HFF-Myc (cell line): ENCODE data around the gene TENM4.

Source experiments
- DNase-seq: peaks from one replicate; pipeline ENCODE4 v3.0.0-alpha.2; 2011; ENCODE audit warnings: low read depth; ENCODE audit errors: extremely low read depth
- H3K4me3 ChIP-seq: replicated peaks from 2 replicates; pipeline ENCODE4 v1.5.1; 2011; ENCODE audit warnings: low read depth, mild to moderate bottlenecking, control low read depth, low read length
- TF ChIP-seq, protein P1 (sequence below): IDR thresholded peaks from 2 replicates; pipeline ENCODE4 v1.5.1; 2012; ENCODE audit warnings: mild to moderate bottlenecking, low read depth, low read length, control low read depth; ENCODE audit errors: missing control alignments

Gene TENM4

DNA sequence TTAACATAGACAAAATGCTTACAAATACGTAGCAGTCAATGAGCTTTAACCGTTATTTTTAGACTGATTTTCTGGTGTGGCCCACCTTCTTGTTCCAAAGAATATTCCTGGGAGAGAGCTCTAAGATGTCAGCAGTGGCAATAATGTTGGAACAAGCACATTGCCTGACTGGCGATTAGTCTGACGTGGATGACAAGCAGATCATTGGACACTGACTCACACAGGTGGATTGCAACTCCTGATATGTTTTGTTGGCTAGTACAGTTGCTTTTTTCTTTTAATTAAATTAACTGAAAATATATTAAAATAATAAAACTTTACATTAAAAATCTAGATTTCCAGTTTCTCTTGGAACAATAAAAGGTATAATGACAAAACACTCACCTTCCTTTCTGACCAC is 78.0 kb downstream of the TENM4 start:
- no peak for DNase-seq
- TF ChIP-seq, protein P1, sequence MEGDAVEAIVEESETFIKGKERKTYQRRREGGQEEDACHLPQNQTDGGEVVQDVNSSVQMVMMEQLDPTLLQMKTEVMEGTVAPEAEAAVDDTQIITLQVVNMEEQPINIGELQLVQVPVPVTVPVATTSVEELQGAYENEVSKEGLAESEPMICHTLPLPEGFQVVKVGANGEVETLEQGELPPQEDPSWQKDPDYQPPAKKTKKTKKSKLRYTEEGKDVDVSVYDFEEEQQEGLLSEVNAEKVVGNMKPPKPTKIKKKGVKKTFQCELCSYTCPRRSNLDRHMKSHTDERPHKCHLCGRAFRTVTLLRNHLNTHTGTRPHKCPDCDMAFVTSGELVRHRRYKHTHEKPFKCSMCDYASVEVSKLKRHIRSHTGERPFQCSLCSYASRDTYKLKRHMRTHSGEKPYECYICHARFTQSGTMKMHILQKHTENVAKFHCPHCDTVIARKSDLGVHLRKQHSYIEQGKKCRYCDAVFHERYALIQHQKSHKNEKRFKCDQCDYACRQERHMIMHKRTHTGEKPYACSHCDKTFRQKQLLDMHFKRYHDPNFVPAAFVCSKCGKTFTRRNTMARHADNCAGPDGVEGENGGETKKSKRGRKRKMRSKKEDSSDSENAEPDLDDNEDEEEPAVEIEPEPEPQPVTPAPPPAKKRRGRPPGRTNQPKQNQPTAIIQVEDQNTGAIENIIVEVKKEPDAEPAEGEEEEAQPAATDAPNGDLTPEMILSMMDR = no peak
- no peak overlapping the region for H3K4me3 ChIP-seq

DNA sequence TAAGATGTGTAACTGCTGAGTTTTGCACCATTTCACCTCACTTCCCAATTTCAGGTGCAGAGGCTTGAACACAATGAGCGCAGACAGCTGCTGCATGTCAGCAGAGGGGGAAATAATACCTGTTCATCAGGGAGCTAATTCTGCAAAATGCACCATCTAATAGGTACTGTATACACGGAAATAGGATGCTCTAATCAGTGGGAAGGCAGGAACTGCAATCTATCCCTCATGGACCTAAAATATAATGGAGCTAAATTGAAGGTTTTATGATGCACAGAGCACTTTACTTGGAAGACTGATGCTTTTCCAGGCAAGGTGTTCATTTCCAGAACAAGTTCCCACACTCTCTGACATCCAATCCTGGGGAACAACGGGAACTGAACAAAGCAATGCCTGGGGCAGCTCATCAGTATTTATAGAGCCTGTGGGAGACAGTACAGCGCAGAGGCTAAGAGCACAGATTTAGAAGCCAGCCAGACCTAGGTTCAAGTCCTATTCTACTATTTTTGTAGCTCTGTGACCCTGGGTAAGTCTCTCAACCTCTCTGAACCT is 78.5 kb downstream of the TENM4 start:
- no peak overlapping the region for H3K4me3 ChIP-seq
- TF ChIP-seq, protein P1 = no peak
- no peak for DNase-seq

DNA sequence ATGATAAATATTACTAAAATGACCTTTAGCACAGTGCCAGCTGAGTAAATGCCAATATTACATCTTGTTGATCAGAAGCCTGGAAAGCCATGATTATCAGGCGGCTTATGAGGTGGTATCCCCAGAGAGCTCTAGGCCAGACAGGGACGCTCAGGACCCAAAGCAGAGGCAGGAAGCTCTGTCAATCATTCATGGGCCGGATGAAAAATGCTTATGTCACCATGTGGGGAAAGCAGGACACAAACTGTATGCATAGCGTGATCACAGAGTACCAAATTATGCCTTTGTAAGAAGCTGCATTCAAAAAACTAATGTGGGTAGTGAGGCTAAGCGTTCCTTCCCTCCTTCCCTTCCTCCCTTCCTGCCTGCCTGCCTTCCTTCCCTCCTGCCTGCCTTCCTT is 82.6 kb downstream of the TENM4 start:
- no peak for DNase-seq
- no peak overlapping the region for H3K4me3 ChIP-seq
- TF ChIP-seq, protein P1 = no peak

DNA sequence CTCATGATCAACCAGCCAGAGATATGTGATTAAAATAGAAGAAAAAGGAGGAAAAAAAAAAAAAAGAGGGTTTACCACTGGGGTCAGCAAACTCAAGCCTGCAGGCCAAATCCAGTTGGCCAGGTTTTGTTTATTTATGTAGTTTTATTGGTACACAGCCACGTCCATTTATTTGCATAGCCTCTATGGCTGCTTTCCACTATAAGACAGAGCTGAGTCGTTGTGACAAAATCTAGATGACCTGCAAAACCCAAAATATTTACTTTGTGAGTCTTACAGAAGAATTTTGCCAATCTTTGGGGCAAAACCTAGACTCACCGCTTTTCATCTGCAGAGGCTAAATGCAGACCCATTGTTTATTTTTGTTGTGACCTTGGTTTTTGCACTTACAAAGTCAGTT is 87.1 kb downstream of the TENM4 start:
- TF ChIP-seq, protein P1 = no peak
- DNase-seq = no peak
- no peak overlapping the region for H3K4me3 ChIP-seq

DNA sequence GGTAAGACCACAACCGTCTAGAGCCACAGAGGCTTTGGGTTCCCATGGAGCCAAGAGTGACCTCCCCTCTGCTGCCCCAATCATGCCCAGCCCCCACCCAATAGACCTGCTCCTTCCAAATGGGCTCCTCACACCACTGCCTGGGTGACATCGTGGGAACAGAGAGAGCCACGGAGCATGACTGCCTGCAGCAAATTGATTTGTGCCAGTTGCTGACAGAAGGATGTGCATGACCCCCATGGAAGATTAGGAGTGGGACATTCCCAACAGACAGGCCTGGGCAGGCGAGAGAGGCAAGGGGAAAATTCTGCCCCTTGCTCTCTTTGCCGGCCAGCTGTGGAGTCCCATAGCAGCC is 88.5 kb downstream of the TENM4 start:
- TF ChIP-seq, protein P1 = no peak
- no peak overlapping the region for H3K4me3 ChIP-seq
- no peak for DNase-seq

DNA sequence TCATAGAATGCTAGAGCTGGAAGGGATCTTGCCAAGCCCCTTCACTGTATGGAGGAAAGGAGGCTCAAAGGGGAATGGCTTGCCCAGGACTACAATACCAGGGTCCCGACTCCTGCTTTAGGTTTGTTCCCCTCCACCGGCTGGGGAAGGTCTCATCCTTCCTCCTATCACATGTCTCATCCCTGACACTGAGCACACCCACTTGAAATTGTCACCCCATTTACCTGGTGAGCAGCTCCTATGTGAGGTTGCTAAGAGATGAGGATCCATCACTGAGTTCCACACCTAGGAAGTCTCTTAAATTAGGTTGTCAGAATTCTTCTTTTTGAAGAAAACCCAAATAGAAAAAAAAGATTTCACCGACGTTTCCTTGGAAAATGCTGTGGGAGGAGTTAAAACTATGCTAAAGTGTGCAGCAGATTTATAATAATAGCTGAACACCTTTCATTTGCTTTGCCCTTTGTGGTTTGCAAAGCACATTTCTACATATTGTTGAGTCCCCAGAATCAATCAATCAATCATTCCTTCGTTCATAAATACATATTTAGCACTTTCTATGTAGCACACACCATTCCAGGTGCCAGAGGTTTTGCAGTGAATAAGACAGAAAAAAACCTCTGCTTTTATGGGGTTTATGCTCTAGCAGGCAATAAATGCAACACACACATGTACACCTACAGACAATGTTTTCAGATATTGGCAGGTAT is 91.7 kb downstream of the TENM4 start:
- no peak for DNase-seq
- TF ChIP-seq, protein P1 = no peak
- no peak overlapping the region for H3K4me3 ChIP-seq

DNA sequence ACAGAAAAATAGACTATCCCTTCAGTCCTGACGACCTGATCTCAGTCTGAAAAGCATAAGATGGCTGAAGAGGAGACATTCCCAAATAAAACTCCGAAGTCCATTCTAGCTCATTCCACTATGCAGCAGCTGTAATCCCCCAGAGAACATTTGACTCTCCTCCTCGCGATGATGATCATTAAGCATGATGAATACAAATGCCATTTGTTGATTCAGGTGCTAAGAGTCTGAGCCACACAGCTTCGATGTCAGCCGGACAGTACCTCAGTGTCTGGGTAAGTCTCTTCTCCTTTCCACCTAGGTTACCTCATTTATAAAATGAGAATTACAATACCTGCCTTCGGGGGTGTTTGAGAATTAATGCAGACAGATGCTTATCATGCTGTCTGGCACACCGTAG is 94.8 kb downstream of the TENM4 start:
- TF ChIP-seq, protein P1 = no peak
- DNase-seq = no peak
- no peak overlapping the region for H3K4me3 ChIP-seq
